MCF 10A (cell line): ENCODE data around the gene MARVELD3. TPM values are rescaled to one million over a fixed set of nuclear protein-coding genes. Genes with fewer than 3 reads are reported as not detected.
"Not testable (repeated sequence)": the region's sequence is repeated elsewhere in the genome, so short reads cannot be mapped to it uniquely, and the experiment has no call there.

Experiments used
- BruUV-seq: library from RNA; stranded (reverse); fragments of 400-500 nt; replicated peaks from 2 replicates; lab custom pipeline; 2021; lab: Mats Ljungman, UMichigan
- CTCF ChIA-PET: fragments of 300-600 bp; sonication (Branson Sonifier 250); formaldehyde crosslinking; extraction: SDS; loops from one replicate; lab custom pipeline; 2021; ENCODE audit warnings: antibody characterized with exemption, inconsistent platforms; lab: Yijun Ruan, JAX
- POLR2A ChIA-PET: fragments of 300-600, 350-650 bp; sonication (Branson Sonifier 250); formaldehyde crosslinking; extraction: SDS; loops from one replicate; lab custom pipeline; 2020; ENCODE audit warnings: antibody characterized with exemption, inconsistent platforms; lab: Yijun Ruan, JAX
- DNase-seq: peaks from one replicate; pipeline ENCODE4 v3.0.0-alpha.2; 2018; ENCODE audit not compliant: unreplicated experiment
- H3K27ac Mint-ChIP-seq: one replicate; pipeline ENCODE4 v1.8.0; 2022; ENCODE audit warnings: mild to moderate bottlenecking, low read depth, mixed read lengths; ENCODE audit not compliant: unreplicated experiment
- H3K27me3 Mint-ChIP-seq: one replicate; pipeline ENCODE4 v1.8.0; 2022; ENCODE audit warnings: mixed read lengths; ENCODE audit not compliant: insufficient read depth, unreplicated experiment
- H3K36me3 Mint-ChIP-seq: one replicate; pipeline ENCODE4 v1.8.0; 2022; ENCODE audit warnings: mild to moderate bottlenecking, moderate library complexity, mixed read lengths; ENCODE audit not compliant: insufficient read depth, unreplicated experiment
- H3K4me1 Mint-ChIP-seq: one replicate; pipeline ENCODE4 v1.8.0; 2022; ENCODE audit warnings: mixed read lengths; ENCODE audit not compliant: insufficient read depth, unreplicated experiment
- H3K4me3 Mint-ChIP-seq: one replicate; pipeline ENCODE4 v1.8.0; 2022; ENCODE audit warnings: mild to moderate bottlenecking, moderate library complexity, mixed read lengths; ENCODE audit not compliant: unreplicated experiment
- H3K9me3 Mint-ChIP-seq: one replicate; pipeline ENCODE4 v1.8.0; 2022; ENCODE audit warnings: mixed read lengths; ENCODE audit not compliant: unreplicated experiment
- CTCF ChIP-seq: fragments of 200-600 bp; IDR thresholded peaks from one replicate; pipeline ENCODE4 v1.8.0; 2022; ENCODE audit warnings: antibody characterized with exemption, mild to moderate bottlenecking; ENCODE audit not compliant: unreplicated experiment
- intact Hi-C: fragments of 100-400 bp; cut with micrococcal nuclease; formaldehyde crosslinking; loops from 2 replicates; pipeline ENCODE4 v1.14.1; 2022
- total RNA-seq: library from RNA; stranded (reverse); gene quantifications from 2 replicates; pipeline ENCODE4 v1.2.3, GENCODE V29; 2022

The MARVELD3 gene
- total RNA-seq, 1 experiment from 2014 or later = 1.3 TPM

GRCh38 chr16:71585318-71585703 lies 40.7 kb upstream of the MARVELD3 start:
- Mint-ChIP-seq H3K36me3 (no peaks in the 10 kb centered on the region), H3K9me3 (no peaks in the 10 kb centered on the region), H3K4me3 (no peak overlapping the region), H3K27ac (no peak overlapping the region), H3K4me1 (no peaks in the 10 kb centered on the region), H3K27me3 (peaks cover 62% of the 10 kb centered on the region)
- BruUV-seq = no TSS peak
- TF ChIP-seq CTCF = no peak
- CTCF ChIA-PET = interaction anchor here (1.0 to 1.3 kb wide), 2 partner anchors 26 to 29 kb away, joined by 4 to 6 read pairs; no protein-coding TSS in a partner anchor
- POLR2A ChIA-PET = no interaction called here
- intact Hi-C loops = no loop called here
- no peak for DNase-seq

- H3K4me3 Mint-ChIP-seq, intact Hi-C loops, H3K9me3 Mint-ChIP-seq, DNase-seq, CTCF ChIA-PET, H3K4me1 Mint-ChIP-seq, H3K36me3 Mint-ChIP-seq, H3K27ac Mint-ChIP-seq, BruUV-seq, POLR2A ChIA-PET: not testable (repeated sequence)
- H3K27me3 Mint-ChIP-seq = peaks cover 80% of the 10 kb centered on the region
Observed at GRCh38 chr16:71589334-71589733, 36.6 kb upstream of the MARVELD3 start.

- H3K4me1 Mint-ChIP-seq, H3K4me3 Mint-ChIP-seq, BruUV-seq, H3K27ac Mint-ChIP-seq, DNase-seq, intact Hi-C loops, H3K36me3 Mint-ChIP-seq, H3K9me3 Mint-ChIP-seq, POLR2A ChIA-PET: not testable (repeated sequence)
- peaks cover 73% of the 10 kb centered on the region for H3K27me3 Mint-ChIP-seq
- CTCF ChIA-PET = interaction anchor here (1.5 kb wide), 1 partner anchor 21 kb away, joined by 9 read pairs; no protein-coding TSS in a partner anchor
Observed at GRCh38 chr16:71590071-71590470, 35.9 kb upstream of the MARVELD3 start.

GRCh38 chr16:71590584-71590983 lies 35.4 kb upstream of the MARVELD3 start:
- no peak overlapping the region for H3K4me3 Mint-ChIP-seq
- intact Hi-C loops = no loop called here
- no peaks in the 10 kb centered on the region for H3K4me1 Mint-ChIP-seq
- peaks cover 68% of the 10 kb centered on the region for H3K27me3 Mint-ChIP-seq
- no peaks in the 10 kb centered on the region for H3K36me3 Mint-ChIP-seq
- POLR2A ChIA-PET = no interaction called here
- H3K9me3 Mint-ChIP-seq = no peaks in the 10 kb centered on the region
- no peak for DNase-seq
- TF ChIP-seq CTCF = no peak
- H3K27ac Mint-ChIP-seq = no peak overlapping the region
- CTCF ChIA-PET = interaction anchor here (1.5 kb wide), 1 partner anchor 20 kb away, joined by 9 read pairs; no protein-coding TSS in a partner anchor
- BruUV-seq = no TSS peak

- Mint-ChIP-seq H3K36me3 (no peaks in the 10 kb centered on the region), H3K4me1 (no peaks in the 10 kb centered on the region), H3K4me3 (no peak overlapping the region), H3K27me3 (peaks cover 66% of the 10 kb centered on the region), H3K9me3 (no peaks in the 10 kb centered on the region), H3K27ac (no peak overlapping the region)
- intact Hi-C loops = no loop called here
- no peak for TF ChIP-seq CTCF
- no peak for DNase-seq
- ChIA-PET POLR2A (no interaction called here), CTCF (interaction anchor here (0.6 to 1.7 kb wide), 3 partner anchors 18 to 820 kb away, joined by 3 to 7 read pairs (median 4); no protein-coding TSS in a partner anchor)
- BruUV-seq = no TSS peak
Observed at GRCh38 chr16:71591917-71592316, 34.1 kb upstream of the MARVELD3 start.
